Thyroid gland (tissue), 4 donors: ENCODE measurements around the gene DDX51. TPM values are rescaled to one million over a fixed set of nuclear protein-coding genes. Genes with fewer than 3 reads are reported as not detected.

Source experiments
- DNase-seq, 2 donors: peaks; one replicate each; pipeline ENCODE4 v3.0.0-alpha.2; 2019
- H3K27ac ChIP-seq, 3 donors: fragments of 200-600 bp; sonication (generic); 1 replicate in 2 of 3; 2 replicates in 1 of 3; pipeline ENCODE4 v1.5.1; 2016 to 2019; ENCODE audit warnings: mild to moderate bottlenecking in 1 of 3, moderate library complexity in 1 of 3
- H3K27me3 ChIP-seq: fragments of 200-600 bp; sonication (generic); one replicate; pipeline ENCODE4 v1.5.1; 2019
- H3K36me3 ChIP-seq, 2 donors: fragments of 200-600 bp; sonication (generic); one replicate each; pipeline ENCODE4 v1.5.1; 2016 to 2019
- H3K4me1 ChIP-seq, 2 donors: fragments of 200-600 bp; sonication (generic); one replicate each; pipeline ENCODE4 v1.5.1; 2017 to 2019
- H3K4me3 ChIP-seq, 3 donors: fragments of 200-600 bp; sonication (generic); replicated peaks in 1 of 3; 1 replicate in 2 of 3; 2 replicates in 1 of 3; pipeline ENCODE4 v1.5.1; 2016; ENCODE audit warnings: mild to moderate bottlenecking in 1 of 3
- H3K9me3 ChIP-seq: fragments of 200-600 bp; sonication (generic); one replicate; pipeline ENCODE4 v1.5.1; 2017
- CTCF ChIP-seq, 6 experiments: fragments of 200-600 bp in 3 of 6; fragments of 450-650 bp in 3 of 6; sonication (generic) in 3 of 6; IDR thresholded peaks; one replicate each; pipeline ENCODE4 v1.5.1; 2016 to 2019; ENCODE audit warnings: antibody characterized with exemption in 6 of 6, mild to moderate bottlenecking in 2 of 6, inconsistent platforms in 1 of 6, moderate library complexity in 1 of 6
- POLR2A ChIP-seq, 2 donors: fragments of 450-650 bp; IDR thresholded peaks; one replicate each; pipeline ENCODE4 v1.6.1; 2017; ENCODE audit warnings: antibody characterized with exemption in 2 of 2, mild to moderate bottlenecking in 2 of 2, moderate library complexity in 1 of 2
- WGBS, 2 donors: methylation state at CpG; one replicate each; pipeline ENCODE4 v1.1.5; 2017; 5-methylcytosine and 5-hydroxymethylcytosine counted together
- intact Hi-C: fragments of 100-400 bp; cut with DNase I; formaldehyde crosslinking; loops from one replicate; pipeline ENCODE4 v1.15.1; 2023
- total RNA-seq, 4 donors: library from RNA; depleted of rRNA; stranded (reverse); fragments of >200 nt; gene quantifications; one replicate each; pipeline ENCODE4 v1.2.3, GENCODE V29; 2016

Gene DDX51
- total RNA-seq, 4 donors from 2014 or later, result 11.2 to 23.1 (median 13.7) TPM

GRCh38 chr12:132166093-132166492 is 22.0 kb upstream of the DDX51 start:
- intact Hi-C loops, result loop anchor here (10.0 kb wide), 1 partner anchor 89 kb away; no protein-coding TSS in a partner anchor
- Histone ChIP-seq H3K27me3 (no peaks in the 10 kb centered on the region), H3K36me3 (no peaks in the 10 kb centered on the region), H3K27ac (no peak overlapping the region), H3K9me3 (no peaks in the 10 kb centered on the region), H3K4me1 (peaks cover 10 to 17% of the 10 kb centered on the region in 2 donors), H3K4me3 (no peak overlapping the region)
- TF ChIP-seq POLR2A (IDR thresholded peaks at IDR 0.05), result no peak
- no peak for TF ChIP-seq CTCF (IDR thresholded peaks at IDR 0.05)
- WGBS, 2 donors, result 90 to 94% methylated on average over 2 of the region's 2 CpGs
- no peak for DNase-seq

- no peak overlapping the region for H3K4me3 ChIP-seq
- H3K27me3 ChIP-seq, result no peaks in the 10 kb centered on the region
- TF ChIP-seq POLR2A (IDR thresholded peaks at IDR 0.05) (no peak), CTCF (IDR thresholded peaks at IDR 0.05) (no peak)
- H3K4me1 ChIP-seq, result peaks cover 10 to 17% of the 10 kb centered on the region in 2 donors
- H3K27ac ChIP-seq, result no peak overlapping the region
- 58 to 63% methylated on average over 6 of the region's 6 CpGs for WGBS, 2 donors
- H3K36me3 ChIP-seq, result no peaks in the 10 kb centered on the region
- intact Hi-C loops, result loop anchor here (10.0 kb wide), 1 partner anchor 89 kb away; no protein-coding TSS in a partner anchor
- H3K9me3 ChIP-seq, result no peaks in the 10 kb centered on the region
- no peak for DNase-seq
These were observed 21.5 kb upstream of the DDX51 start for GRCh38 chr12:132165584-132165983.

GRCh38 chr12:132164426-132164825 is 20.3 kb upstream of the DDX51 start:
- Histone ChIP-seq H3K4me1 (peaks cover 10 to 17% of the 10 kb centered on the region in 2 donors), H3K36me3 (no peaks in the 10 kb centered on the region), H3K4me3 (no peak overlapping the region), H3K9me3 (no peaks in the 10 kb centered on the region), H3K27ac (no peak overlapping the region), H3K27me3 (no peaks in the 10 kb centered on the region)
- TF ChIP-seq CTCF (IDR thresholded peaks at IDR 0.05) (no peak), POLR2A (IDR thresholded peaks at IDR 0.05) (no peak)
- intact Hi-C loops, result loop anchor here (10.0 kb wide), 1 partner anchor 90 kb away; no protein-coding TSS in a partner anchor
- no peak for DNase-seq
- 87 to 90% methylated on average over 7 of the region's 7 CpGs for WGBS, 2 donors

- Histone ChIP-seq H3K36me3 (no peaks in the 10 kb centered on the region), H3K27ac (no peak overlapping the region), H3K4me3 (no peak overlapping the region), H3K4me1 (peaks cover 10 to 17% of the 10 kb centered on the region in 2 donors), H3K27me3 (no peaks in the 10 kb centered on the region), H3K9me3 (no peaks in the 10 kb centered on the region)
- intact Hi-C loops, result loop anchor here (10.0 kb wide), 1 partner anchor 91 kb away; no protein-coding TSS in a partner anchor
- WGBS, 2 donors, result 70 to 76% methylated on average over 11 of the region's 11 CpGs
- TF ChIP-seq CTCF (IDR thresholded peaks at IDR 0.05) (no peak), POLR2A (IDR thresholded peaks at IDR 0.05) (no peak)
- DNase-seq, result no peak
These were observed 19.8 kb upstream of the DDX51 start for GRCh38 chr12:132163911-132164288.

GRCh38 chr12:132163041-132163910 is 19.2 kb upstream of the DDX51 start:
- Histone ChIP-seq H3K36me3 (no peaks in the 10 kb centered on the region), H3K27ac (peak overlapping the region in 1 of 3 donors; percentile 6), H3K4me3 (peak overlapping the region in 1 of 3 donors; percentile 5), H3K4me1 (peaks cover 10 to 17% of the 10 kb centered on the region in 2 donors), H3K27me3 (no peaks in the 10 kb centered on the region), H3K9me3 (no peaks in the 10 kb centered on the region)
- intact Hi-C loops, result loop anchor here (10.0 kb wide), 1 partner anchor 92 kb away; no protein-coding TSS in a partner anchor
- no peak for TF ChIP-seq POLR2A (IDR thresholded peaks at IDR 0.05)
- TF ChIP-seq CTCF (IDR thresholded peaks at IDR 0.05), result no peak
- peak in 1 of 2 donors; percentile 28 for DNase-seq
- 53 to 68% methylated on average over 25 to 26 of the region's 26 CpGs for WGBS, 2 donors
